Vagina (tissue), 2 donors: ENCODE data around the gene ZNF24.

ENCODE experiments used
- POLR2A ChIP-seq, 2 donors: fragments of 450-650 bp; IDR thresholded peaks; one replicate each; pipeline ENCODE4 v1.6.1; 2017; ENCODE audit warnings: antibody characterized with exemption in 2 of 2, mild to moderate bottlenecking in 2 of 2, moderate library complexity in 2 of 2
- POLR2AphosphoS5 ChIP-seq, 2 donors: sonication (generic); formaldehyde crosslinking; IDR thresholded peaks; one replicate each; pipeline ENCODE4 v1.9.0; 2017; ENCODE audit warnings: antibody characterized with exemption in 2 of 2, mild to moderate bottlenecking in 2 of 2, low read depth in 1 of 2; ENCODE audit not compliant: insufficient read depth in 1 of 2
- TF ChIP-seq, protein P1 (sequence below), 3 experiments: fragments of 450-650 bp in 2 of 3; fragments of 200-600 bp in 1 of 3; sonication (generic) in 1 of 3; IDR thresholded peaks; one replicate each; pipeline ENCODE4 v1.5.1; 2017 to 2019; ENCODE audit warnings: antibody characterized with exemption in 3 of 3, mild to moderate bottlenecking in 2 of 3, moderate library complexity in 2 of 3

DNA sequence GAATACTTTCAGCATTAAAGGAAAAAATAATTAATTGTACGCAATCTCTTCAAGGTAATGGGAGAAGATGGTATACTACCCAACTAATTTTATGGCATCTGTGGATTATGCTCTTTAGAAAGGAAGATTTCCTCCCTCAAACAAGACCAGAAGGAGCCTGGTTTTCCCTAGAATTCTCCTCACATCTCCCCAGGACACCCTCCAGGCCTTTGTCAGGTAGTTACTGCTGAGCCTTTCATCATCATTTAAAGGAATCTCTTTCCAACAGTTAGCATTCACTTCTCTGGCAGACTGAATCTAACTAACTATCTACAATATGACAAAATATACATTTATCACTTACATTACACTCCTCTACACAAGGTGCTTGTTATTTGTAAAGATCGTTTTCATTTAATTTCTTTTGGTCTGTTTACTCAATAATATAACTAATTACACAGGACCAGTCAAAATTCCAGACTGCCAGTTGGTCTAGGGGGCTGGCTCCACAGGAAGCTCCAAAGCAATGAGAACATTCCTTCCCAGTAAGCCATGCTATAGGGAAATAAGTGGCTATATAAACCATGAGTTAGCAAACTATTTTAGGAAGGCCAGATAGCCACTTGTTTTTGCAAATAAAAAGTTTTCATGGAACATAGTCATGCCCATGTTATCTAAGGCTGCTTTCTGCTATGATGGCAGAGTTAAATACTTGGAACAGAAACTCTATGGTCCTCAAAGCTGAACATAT is 19.1 kb downstream of the ZNF24 start:
- TF ChIP-seq POLR2AphosphoS5 (IDR thresholded peaks at IDR 0.05; ENCODE audit: insufficient read depth in 1 of 2, low read depth in 1 of 2): no peak
- TF ChIP-seq POLR2A (IDR thresholded peaks at IDR 0.05): no peak
- TF ChIP-seq, protein P1, sequence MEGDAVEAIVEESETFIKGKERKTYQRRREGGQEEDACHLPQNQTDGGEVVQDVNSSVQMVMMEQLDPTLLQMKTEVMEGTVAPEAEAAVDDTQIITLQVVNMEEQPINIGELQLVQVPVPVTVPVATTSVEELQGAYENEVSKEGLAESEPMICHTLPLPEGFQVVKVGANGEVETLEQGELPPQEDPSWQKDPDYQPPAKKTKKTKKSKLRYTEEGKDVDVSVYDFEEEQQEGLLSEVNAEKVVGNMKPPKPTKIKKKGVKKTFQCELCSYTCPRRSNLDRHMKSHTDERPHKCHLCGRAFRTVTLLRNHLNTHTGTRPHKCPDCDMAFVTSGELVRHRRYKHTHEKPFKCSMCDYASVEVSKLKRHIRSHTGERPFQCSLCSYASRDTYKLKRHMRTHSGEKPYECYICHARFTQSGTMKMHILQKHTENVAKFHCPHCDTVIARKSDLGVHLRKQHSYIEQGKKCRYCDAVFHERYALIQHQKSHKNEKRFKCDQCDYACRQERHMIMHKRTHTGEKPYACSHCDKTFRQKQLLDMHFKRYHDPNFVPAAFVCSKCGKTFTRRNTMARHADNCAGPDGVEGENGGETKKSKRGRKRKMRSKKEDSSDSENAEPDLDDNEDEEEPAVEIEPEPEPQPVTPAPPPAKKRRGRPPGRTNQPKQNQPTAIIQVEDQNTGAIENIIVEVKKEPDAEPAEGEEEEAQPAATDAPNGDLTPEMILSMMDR (IDR thresholded peaks at IDR 0.05): no peak
